Measurements from ENCODE around the gene CCL21. TPM values are rescaled to one million over a fixed set of nuclear protein-coding genes. Genes with fewer than 3 reads are reported as not detected.
"Not testable (repeated sequence)": the region's sequence is repeated elsewhere in the genome, so short reads cannot be mapped to it uniquely, and the experiment has no call there.

Gene CCL21
- total RNA-seq, 3 donors from 2014 or later, result 18.7 to 48.9 (median 45.9) TPM

DNA sequence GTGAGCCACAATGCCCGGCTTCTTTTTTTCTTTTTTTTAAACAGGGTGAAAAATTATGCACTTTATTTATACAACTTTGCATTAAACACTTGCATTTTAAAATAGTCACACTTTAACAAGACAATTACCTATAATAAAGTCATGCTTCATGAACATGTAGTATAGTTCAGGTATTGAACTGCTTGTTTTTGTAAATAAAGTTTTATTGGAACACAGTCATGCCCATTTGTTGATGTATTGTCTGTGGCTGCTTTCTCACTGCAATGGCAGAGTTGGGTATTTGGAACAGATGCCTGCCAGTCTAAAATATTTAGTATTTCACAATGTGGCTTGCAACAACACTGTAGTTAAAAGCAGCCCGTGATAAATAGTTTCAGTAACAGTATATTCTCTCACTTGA is 32.8 kb upstream of the CCL21 start:
- Histone ChIP-seq H3K4me1 (ENCODE audit: low read depth) (no peaks in the 10 kb centered on the region), H3K4me3 (no peak overlapping the region), H3K9me3 (peaks cover 4% of the 10 kb centered on the region), H3K36me3 (ENCODE audit: low read depth) (no peaks in the 10 kb centered on the region)
- ATAC-seq, result no peak
- no peak for TF ChIP-seq CTCF (IDR thresholded peaks at IDR 0.05)
- no peak for DNase-seq
- intact Hi-C loops (cut with DNase I, micrococcal nuclease), result no loop called here

DNA sequence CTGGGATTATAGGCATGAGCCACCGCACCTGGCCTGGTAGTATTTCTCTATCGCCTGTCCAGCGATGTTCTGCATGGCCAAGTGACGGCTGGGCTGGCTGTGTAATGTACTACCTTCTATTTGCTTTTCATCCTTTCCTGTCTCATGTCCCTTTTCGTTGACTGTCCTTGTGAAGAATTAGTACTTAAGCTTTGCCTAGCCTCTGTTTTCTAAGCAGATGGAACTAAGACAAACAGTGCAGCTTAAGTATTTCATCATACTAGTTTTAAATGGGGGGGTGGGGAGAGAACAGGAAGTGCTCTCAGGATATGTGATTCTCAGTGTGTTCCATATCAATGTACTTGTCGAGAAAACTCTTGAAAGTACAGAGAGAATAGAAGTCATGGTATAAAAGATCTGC is 31.7 kb upstream of the CCL21 start:
- DNase-seq, result no peak
- Histone ChIP-seq H3K36me3 (ENCODE audit: low read depth) (no peaks in the 10 kb centered on the region), H3K4me1 (ENCODE audit: low read depth) (no peaks in the 10 kb centered on the region), H3K4me3 (no peak overlapping the region), H3K9me3 (no peaks in the 10 kb centered on the region)
- intact Hi-C loops (cut with DNase I, micrococcal nuclease), result no loop called here
- no peak for TF ChIP-seq CTCF (IDR thresholded peaks at IDR 0.05)
- ATAC-seq, result no peak

DNA sequence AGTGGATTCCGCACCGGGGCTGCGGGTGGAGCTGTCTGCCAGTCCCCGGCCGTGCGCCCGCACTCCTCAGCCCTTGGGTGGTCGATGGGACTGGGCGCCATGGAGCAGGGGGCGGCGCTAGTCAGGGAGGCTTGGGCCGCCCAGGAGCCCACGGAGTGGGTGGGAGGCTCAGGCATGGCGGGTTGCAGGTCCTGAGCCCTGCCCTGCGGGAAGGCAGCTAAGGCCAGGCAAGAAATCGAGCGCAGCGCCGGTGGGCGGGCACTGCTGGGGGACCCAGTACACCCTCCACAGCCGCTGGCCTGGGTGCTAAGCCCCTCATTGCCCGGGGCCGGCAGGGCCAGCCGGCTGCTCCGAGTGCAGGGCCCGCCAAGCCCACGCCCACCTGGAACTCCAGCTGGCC is 30.2 kb upstream of the CCL21 start:
- H3K4me1 ChIP-seq (ENCODE audit: low read depth); DNase-seq; H3K9me3 ChIP-seq; H3K4me3 ChIP-seq; H3K36me3 ChIP-seq (ENCODE audit: low read depth); intact Hi-C loops (cut with DNase I, micrococcal nuclease); ATAC-seq: not testable (repeated sequence)

DNA sequence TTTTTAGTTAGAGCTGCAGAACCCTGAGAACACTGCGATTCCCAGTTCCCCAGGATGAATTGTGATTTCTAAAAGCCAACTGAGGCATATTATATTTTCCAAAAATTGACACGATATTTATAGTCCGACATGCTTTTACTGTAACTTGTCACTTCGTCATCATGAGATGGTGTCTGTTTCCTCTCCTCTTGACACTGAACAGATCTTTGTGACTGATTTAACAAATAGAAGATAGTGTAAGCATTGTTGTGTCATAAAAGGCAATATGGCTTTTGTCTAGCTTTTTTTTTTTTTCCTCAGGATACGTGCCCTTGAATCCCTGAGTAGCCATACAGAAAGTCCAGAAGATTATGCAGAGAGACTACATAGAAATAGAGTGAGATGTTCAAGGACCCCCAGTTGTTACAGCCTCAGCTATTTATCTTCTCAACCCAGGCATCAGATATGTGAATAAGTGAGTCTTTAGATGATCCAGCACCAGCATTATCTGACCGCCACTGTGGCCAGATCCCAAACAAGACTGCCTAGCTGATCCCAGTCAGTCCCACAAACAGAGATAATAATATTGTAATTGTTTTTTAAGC is 27.8 kb upstream of the CCL21 start:
- no peaks in the 10 kb centered on the region for H3K9me3 ChIP-seq

GRCh38 chr9:34734720-34735119 is 24.8 kb upstream of the CCL21 start:
- ATAC-seq (no peak), DNase-seq (no peak)
- intact Hi-C loops (cut with DNase I, micrococcal nuclease), result no loop called here
- Histone ChIP-seq H3K4me3 (no peak overlapping the region), H3K4me1 (ENCODE audit: low read depth) (no peaks in the 10 kb centered on the region), H3K9me3 (no peaks in the 10 kb centered on the region), H3K36me3 (ENCODE audit: low read depth) (no peaks in the 10 kb centered on the region)
- TF ChIP-seq CTCF (IDR thresholded peaks at IDR 0.05), result no peak

More for the DNA sequence above, 27.8 kb upstream of the CCL21 start:
- H3K36me3 ChIP-seq (ENCODE audit: low read depth), result no peaks in the 10 kb centered on the region
- intact Hi-C loops (cut with DNase I, micrococcal nuclease), result no loop called here
- no peaks in the 10 kb centered on the region for H3K4me1 ChIP-seq (ENCODE audit: low read depth)
- no peak overlapping the region for H3K4me3 ChIP-seq
- no peak for DNase-seq
- no peak for ATAC-seq
- TF ChIP-seq CTCF (IDR thresholded peaks at IDR 0.05), result no peak

GRCh38 chr9:34732886-34733285 is 22.9 kb upstream of the CCL21 start:
- intact Hi-C loops (cut with DNase I, micrococcal nuclease), result no loop called here
- H3K36me3 ChIP-seq (ENCODE audit: low read depth), result no peaks in the 10 kb centered on the region
- no peaks in the 10 kb centered on the region for H3K4me1 ChIP-seq (ENCODE audit: low read depth)
- no peak for ATAC-seq
- H3K9me3 ChIP-seq, result no peaks in the 10 kb centered on the region
- DNase-seq, result no peak
- no peak for TF ChIP-seq CTCF (IDR thresholded peaks at IDR 0.05)
- H3K4me3 ChIP-seq, result no peak overlapping the region
